NCI-H510A treated with DMSO at 0.1 percent for 48 hours (cell line): Measurements from ENCODE around the gene NSUN3.
"Not testable (repeated sequence)": the region's sequence is repeated elsewhere in the genome, so short reads cannot be mapped to it uniquely, and the experiment has no call there.

Experiments used
- DNase-seq: peaks from one replicate; lab custom pipeline; 2025; lab: John Stamatoyannopoulos, UW

NSUN3 gene

DNA sequence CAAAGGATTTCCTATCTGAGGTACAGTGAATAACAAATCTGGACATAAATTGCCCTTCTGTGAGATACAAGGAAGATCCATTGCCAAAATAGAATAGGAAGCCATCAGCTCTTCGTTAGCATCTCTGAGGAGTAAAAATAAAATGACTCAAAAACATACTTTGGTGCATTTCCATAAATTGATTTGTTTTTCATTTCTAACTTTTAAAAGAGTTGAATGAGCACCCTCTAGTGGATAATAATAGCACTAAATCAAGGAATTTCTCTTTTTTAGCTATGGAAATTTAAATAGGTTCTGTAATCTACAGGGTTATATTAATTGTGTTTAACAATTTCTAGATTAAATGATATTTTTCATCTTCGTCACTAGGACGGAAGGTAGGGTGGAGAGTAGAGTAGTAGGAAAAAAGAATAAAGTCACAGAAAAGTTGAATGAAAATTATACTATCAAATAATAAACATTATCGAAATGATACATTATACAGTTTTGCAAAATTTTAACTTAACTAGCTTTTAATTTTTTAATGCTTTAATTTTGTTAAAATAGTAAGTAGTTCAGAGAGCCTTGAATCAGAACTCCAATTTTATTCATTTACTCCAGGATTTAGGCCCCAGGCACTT lies 6.4 kb downstream of the NSUN3 start:
- DNase-seq: peak; percentile 8

DNA sequence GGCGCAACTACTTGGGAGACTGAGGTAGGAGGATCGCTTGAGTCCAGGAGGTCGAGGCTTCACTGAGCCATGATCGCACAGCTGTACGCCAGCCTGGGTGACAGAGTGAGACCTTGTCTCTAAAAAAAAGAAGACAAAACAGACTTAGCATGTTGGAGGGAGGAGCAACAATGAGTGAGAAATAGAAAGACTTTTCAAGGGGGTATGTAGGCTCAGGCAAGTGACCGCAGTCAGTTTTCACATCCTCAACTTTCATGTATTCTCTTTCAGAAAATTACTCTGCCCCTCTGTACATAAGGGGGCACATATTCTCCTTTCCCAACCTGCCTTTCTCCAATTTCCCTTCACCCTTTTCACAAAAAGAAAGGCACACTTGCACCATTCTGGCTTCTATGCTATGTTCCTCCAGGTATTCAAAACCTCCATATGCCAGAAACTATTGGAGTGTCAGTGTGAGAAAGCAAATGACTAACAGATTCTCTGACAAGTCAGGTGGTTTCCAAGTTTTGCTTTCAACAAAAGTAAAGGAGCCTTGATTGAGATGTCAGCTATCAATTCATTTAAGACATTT lies 7.6 kb downstream of the NSUN3 start:
- DNase-seq: no peak

DNA sequence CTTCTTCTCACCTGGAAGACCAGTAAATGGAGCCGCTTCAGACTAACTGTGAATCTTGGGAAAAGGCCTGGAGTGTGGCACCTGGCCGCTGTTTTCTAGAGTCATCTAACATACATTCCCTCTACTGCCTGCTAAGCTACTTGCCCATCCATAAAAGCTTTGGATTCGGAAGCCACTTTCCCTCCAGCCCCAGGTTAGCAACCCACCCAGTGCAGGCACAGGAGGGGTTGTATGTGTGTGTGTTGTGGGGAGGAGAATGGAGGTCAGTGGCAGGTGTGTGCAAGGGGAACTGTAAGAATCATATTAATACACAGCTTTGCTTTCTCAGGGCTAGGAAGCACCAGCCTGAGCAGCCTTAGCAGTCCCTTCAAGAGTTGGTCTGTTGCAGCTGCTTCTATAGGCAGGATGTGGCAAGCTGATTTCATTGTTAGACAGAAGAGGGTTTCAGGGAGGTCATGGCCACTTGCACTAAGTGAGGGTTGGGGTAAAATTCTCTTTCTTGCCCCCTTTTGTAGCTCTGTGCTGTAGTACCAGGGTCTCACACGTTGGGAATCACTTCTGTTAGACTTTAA lies 8.9 kb downstream of the NSUN3 start:
- DNase-seq: no peak

DNA sequence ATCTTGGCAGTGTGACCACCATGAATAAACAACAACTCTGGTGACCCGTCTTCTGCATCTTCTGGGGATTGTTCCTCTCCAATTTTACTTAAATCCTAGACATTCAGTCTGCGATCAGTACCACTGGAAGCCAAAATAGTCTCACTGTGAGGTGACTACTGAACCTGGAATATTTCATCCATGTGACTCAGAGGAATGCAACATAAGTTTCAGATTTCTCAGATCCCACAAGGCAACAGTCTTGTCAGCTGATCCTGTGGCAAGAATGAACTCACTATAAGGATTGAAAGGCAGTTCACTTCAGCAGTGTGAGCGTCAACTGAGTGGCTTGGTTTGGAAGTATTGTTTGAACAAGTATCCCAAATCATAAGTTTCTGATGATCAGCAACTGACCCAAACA lies 13.2 kb downstream of the NSUN3 start:
- no peak for DNase-seq

DNA sequence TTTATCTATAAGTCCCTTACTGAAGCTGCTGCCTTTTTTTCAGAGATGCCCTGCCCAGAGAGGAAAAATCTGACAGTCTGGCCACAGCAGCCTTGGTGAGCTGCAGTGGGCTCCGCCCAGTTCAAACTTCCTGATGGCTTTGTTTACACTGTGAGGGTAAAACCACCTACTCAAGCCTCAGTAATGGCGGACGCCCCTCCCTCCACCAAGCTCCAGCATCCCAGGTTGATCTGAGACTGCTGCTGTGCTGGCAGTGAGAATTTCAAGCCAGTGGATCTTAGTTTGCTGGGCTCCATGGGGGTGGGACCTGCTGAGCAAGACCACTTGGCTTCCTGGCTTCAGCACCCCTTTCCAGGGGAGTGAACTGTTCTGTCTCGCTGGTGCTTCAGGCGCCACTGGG lies 17.7 kb downstream of the NSUN3 start:
- peak; percentile 12 for DNase-seq

DNA sequence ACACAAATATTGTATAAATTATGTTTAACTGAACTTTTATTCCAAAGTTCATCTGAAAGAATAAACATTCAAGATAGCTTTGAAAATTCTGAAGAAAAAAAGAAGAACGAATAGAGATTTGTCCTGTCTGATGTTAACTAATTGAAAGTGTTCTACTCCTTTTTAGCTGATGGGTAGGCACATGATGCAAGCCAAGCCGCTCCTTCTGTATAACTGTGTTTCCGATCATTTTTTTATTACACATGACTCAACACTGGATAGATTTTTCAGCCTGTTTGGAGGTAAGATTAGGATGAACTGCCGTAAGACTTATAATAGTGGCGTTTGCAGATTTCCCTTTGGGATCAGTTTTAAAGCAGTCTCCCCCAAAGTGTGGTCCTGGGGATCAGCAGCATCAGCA lies 19.0 kb downstream of the NSUN3 start:
- no peak for DNase-seq

DNA sequence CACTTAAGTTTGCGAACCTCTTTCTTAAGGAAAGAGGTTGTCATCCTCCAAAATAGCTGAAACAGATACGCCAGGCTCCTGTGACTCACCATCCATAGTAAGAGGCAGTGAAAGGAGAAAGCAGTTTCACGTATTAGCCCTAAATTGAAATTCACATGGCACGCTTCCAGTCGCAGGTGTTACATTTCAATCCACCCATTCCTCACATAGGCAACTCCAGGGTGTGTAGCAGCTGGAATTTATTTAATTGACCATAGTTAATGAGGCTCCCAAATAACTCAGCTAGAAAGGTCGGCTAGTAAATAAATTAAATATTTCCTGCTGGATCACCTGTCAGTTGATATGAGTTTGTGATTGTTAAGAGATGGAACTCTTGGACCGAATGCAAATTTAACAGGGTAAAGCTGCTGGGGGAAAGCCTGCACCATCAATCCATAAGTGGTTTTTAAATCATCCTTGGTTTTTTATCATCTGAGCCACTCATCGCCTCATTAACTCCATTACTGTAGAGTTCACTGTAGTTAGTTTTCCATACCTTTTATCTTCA lies 19.6 kb downstream of the NSUN3 start:
- DNase-seq: no peak

DNA sequence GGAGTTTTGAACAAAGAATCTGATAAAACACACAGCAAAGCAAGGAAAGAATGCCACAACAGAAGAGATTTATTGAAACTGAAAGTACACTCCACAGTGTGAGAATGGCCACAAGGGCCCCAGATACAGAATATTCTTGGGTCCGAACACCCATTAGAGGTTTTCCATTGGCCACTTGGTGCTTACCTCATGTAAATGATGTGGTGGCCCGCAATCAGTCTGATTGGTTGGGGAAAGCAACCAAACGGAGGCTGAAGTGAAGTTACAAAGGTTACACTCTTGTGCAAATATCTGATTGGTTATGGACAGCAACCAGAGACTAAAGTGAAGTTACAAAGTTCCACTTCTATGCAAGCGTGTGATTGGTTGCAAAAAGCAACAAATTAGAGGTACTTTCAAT lies 20.4 kb downstream of the NSUN3 start:
- DNase-seq: no peak

DNA sequence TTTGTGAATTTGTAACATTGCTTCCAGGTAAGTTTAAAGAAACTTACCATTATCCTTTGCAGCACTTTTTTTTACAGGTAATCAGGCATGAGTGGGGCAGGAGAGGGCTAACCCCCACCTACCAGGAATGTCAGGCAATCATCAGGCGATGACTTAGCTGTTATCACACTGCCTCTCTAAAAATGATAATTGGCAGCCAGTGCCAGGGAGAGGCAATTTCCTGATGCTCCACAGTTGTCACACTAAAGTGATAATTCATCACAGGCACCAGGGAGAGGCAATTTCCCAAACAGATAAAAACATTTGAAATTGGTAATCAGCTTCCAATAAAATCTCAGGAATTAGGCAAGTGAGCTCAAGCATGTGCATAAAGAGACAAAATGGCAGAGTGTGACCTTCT lies 26.3 kb downstream of the NSUN3 start:
- DNase-seq: no peak

DNA sequence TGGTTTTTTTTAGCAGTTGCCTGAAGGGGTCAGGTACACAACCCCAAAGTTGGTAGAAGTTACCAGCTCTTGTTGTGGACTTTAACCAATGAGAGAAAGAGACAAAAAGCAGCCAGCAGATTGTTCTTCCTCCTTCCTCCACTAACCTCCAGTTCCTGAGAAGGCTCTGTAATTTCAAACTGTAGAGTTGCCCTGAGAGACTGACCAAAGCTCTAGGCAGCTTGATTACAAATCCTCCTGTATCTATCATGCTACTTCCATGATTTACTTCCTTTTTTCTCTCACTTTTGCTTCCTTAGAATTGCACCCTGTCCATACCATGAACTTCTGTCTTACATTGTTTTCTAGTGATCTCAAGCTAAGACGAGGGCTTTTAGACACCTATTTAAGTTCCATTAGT lies 29.2 kb downstream of the NSUN3 start:
- no peak for DNase-seq

DNA sequence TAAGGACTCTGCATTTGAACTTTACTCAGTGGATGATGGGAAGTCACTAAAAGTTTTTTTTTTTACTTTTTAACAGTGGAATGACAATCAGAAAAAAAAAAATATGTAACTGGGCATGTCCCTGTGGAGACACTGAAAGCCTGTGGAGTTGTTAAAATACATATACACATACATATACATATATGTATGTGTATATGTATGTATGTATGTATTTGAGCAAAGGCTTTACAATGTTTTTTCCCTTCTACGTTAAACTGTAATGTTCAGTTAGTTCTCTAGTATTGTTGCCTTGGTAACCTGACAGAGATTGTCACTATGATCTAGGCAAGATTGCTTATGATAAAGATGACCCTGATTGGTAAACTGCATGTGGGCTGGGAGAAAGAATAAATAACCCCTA lies 30.3 kb downstream of the NSUN3 start:
- no peak for DNase-seq

DNA sequence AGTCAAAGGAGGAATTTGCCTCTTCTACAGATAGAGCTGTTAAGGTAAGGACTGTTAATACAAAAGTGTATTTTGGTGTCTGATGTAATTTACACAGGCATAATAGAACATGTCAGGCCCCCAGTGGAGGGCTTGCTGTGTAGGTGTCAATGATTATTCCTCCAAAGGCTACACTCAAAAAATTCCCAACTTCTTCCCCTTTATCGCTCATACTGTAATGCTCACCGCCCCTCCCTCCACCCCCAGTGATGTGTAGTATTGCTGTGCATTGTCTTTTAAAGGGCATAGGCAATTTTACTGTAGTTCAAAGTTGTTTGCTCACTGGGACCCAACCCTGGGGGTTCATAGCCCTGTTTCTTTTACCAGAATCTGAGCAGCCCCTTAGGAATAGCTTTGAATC lies 32.2 kb downstream of the NSUN3 start:
- DNase-seq: no peak

DNA sequence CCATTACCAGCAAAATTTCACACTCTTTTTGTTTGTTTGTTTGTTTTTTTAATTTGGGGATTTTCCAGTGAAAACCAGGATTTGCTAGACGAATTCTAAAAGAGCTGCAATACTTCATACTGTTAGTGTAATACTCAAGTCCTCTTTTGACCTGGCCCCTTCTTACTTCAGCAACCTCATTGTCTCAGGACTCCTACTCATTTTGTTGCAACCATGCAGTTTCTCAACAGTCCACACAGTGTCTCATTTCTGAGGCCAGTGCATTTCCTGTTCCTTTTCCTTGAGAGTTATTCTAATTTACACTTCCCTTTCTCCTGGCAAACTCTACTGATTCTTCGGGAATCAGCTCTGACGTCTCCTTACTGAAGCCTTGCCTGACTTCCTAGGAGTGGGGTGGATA lies 35.6 kb downstream of the NSUN3 start:
- DNase-seq: no peak

DNA sequence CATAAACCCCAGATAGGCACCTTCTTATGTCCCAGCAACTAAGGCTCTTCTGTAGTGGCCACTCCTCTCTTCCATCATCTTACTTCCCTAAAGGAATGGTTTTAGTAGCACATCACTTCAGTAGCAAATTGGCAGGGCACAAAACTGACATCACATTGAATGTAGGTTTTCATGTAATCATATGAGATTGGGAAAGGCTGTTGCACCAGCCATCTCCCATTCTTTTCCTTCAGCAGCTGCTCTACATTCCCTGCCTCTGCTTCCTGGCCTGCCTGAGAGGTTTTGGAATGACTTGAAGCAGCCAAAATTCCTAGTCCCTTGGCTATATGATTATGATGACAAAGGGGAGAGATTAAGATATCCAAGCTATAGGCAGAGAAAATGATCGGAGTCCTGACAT lies 36.5 kb downstream of the NSUN3 start:
- no peak for DNase-seq

DNA sequence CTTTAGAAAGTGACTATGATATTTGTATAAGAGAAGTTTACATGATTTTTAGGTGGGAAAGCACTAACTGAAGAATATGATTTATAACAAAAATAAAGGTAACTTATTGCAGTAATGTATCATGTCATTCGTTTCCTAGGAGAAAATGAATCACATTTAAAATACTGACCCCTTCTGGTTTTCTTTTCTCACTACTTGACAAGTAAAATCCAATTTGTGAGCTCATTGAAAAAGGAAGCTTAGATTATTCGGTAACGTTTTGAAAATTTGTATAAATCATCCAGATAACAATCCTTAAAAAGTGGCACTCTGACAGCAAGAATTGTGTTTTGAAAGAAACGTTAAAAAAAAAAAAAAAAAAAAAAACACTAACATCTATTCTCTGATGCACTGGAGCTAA lies 39.0 kb downstream of the NSUN3 start:
- DNase-seq: no peak

DNA sequence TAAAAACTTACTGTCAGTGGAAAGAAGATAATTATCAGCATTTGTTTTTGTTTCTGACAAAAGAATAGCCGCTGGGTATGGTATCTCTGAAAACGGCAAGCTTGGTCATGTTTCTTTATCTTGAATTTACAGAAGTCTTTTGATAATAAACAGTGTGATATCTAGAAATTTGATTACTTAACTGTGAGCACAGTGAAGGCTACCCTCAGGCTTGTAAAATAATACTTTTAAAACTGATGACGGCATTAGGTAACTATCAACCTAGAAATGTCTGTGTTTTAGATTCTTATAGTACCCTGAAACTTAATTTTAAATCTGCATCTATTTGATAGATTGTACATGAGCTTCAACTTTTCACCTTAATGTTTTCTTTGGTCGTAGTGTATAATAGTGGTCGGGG lies 43.4 kb downstream of the NSUN3 start:
- no peak for DNase-seq

DNA sequence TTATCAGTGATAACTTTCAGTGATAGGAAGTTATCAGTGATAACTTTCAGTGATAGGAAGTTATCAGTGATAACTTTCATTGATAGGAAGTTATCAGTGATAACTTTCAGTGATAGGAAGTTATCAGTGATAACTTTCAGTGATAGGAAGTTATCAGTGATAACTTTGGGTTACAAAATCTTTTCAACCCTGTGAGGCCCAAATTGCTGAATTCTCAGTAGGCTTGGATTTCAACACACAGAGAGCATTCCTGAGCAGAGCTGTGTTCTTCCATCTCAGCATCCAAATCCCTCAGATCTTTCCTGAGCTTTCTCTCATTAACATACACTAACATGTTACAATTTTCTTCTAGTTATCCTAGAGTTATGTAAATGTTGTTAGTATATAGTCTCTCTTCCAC lies 47.4 kb downstream of the NSUN3 start:
- not testable (repeated sequence) for DNase-seq

DNA sequence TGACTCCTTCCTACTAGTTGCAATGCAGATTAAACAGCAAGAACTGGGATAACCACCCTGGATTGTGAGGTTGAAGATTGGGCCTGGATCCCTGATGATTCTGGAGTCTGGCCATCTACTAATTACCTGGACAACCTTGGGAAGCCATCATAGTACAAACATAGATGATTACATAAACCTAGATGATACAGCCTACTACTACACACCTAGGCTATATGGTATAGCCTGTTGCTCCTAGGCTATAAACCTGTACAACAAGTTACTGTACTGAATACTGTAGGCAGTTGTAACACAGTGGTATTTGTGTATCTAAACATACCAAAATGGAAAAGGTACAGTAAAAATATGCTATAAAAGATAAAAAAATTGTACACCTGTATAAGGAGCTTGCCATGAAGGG lies 48.0 kb downstream of the NSUN3 start:
- no peak for DNase-seq

DNA sequence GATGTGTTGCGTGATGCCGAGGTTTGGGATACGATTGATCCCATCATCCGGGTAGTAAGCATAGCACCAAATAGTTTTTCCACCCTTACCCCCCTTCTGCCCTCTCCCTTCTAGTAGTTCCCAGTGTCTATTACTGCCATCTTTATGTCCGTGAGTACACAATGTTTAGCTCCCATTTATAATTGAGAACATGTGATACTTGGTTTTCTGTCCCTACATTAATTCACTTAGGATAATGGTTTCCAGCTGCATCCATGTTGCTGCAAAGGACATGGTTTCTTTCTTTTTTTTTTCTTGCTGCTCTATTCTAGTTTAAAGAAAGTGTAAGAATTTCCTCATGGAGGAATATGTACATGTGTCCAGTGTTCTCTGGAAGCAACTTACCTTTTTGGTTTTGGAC lies 51.8 kb downstream of the NSUN3 start:
- DNase-seq: no peak

DNA sequence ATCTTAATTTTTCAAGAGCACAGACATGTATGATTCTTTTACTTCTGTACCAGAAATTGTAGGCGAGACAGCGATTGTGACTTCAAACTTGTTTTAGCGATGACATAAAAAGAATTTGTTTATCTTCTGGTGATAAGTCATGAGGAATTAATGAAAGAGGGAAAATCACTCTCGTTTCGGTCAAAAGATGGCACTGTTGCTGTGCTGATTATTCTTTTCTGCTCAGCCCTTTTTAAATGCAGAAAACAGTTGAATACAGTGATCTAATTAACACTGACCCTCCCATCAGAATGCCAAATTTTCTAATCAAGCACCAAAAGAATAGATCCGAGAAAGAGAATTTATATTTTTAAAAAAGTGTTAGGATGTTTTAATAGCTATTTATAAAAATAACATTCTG lies 52.6 kb downstream of the NSUN3 start:
- no peak for DNase-seq

DNA sequence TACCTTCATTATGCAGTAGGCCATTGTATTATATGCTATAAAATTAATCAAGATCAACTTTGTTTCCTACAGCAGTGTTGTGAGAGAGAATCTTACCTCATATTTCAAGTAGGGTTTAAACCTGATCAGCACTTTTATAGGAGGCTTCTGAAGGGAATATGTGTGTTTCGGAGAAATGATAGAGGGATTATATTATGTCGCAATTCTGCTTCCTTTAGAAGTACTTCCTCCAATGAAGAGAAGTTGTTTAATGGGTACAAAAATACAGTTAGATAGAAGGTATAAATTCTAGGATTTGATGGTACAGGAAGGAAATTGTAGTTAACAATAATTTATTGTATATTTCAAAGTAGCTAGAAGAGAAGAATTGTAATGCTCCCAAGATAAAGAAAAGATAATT lies 54.9 kb downstream of the NSUN3 start:
- no peak for DNase-seq

DNA sequence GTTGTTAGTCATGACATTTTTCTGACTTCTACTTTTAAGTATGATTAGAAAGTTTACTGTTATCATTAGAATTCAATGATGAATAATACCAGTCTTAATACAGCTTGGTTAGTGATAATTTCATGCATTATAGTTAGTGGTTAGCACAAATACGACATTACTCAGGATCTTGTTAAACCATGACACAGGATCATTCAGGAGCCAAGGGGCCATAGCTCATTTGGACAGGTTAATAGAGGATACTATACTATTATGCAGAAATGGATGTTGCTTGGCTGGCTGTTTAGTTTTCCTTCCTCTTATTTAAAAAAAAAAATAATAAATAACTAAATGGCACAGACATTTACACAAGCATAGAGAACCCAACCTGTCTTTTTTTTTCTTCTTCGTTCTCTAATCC lies 55.5 kb downstream of the NSUN3 start:
- DNase-seq: no peak

DNA sequence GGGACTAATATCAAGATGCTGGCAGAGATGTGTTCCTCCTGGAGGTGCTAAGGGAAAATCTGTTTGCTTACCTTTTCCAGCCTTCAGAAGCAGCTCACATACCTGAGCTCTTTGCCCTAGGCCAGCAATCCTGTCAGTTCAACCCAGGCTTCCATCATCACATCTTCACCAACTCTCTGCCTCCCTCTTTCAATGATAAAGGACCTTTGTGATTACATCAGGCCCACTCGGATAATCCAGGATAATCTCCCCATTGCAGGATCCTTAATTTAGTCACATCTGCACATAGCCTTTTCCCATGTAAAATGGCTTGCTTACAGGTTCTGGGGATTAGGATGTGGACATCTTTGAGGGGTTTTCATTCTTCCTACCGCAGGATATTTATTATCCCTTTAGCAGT lies 58.3 kb downstream of the NSUN3 start:
- no peak for DNase-seq

DNA sequence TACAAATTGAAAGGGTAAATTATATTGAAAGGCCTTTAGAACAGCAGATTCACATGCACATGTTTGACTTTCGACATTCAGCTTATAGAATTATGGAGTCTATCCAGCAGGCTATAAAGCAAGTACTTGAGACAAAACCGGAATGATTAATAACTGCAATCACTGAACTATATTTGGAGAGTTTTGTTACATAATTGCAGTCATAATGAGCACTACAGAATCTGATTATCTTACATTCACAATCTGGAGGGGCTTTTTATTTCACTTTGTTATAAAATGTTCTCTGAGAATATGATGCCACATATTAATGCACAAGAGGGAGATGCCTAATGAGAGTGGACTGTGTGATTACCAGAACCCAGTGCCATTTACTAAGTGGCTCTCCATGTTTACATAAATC lies 64.3 kb downstream of the NSUN3 start:
- DNase-seq: no peak
